K562 (cell line): ENCODE measurements around the gene RNF150. TPM values are rescaled to one million over a fixed set of nuclear protein-coding genes. Genes with fewer than 3 reads are reported as not detected.

Source experiments
- ATAC-seq: fragments of 200-7000 bp; cut with Tn5 transposase; 3 replicates; pipeline ENCODE4 v1.9.1; 2020; ENCODE audit warnings: moderate library complexity
- BruUV-seq: library from RNA; stranded (reverse); fragments of 400-500 nt; replicated peaks from 2 replicates; lab custom pipeline; 2021; lab: Mats Ljungman, UMichigan
- CTCF ChIA-PET: fragments of 300-600 bp; formaldehyde crosslinking; extraction: SDS; loops from one replicate; lab custom pipeline; 2021; ENCODE audit warnings: low intra/inter-chr PET ratio; lab: Yijun Ruan, JAX
- POLR2A ChIA-PET: fragments of 300-600, 350-650 bp; sonication (Branson Sonifier 250); formaldehyde crosslinking; extraction: SDS; loops from one replicate; lab custom pipeline; 2021; ENCODE audit warnings: antibody characterized with exemption, inconsistent platforms; lab: Yijun Ruan, JAX
- DNase-seq, 4 experiments: peaks; one replicate each; pipeline versions ENCODE4 v3.0.0 to v3.0.0-alpha.2; 2011 to 2018; ENCODE audit warnings: low spot score in 3 of 4, mixed read lengths in 3 of 4; ENCODE audit errors: extremely low read depth in 1 of 4
- FAIRE-seq: peaks from 2 replicates; lab custom pipeline; 2011; peaks lifted over from hg19 to GRCh38; lab: Jason Lieb, UNC
- H2AFZ ChIP-seq: 2 replicates; pipeline ENCODE4 v1.6.0; 2011; ENCODE audit warnings: low read depth, low read length, control low read depth, inconsistent platforms
- H3K27ac ChIP-seq: fragments of 200-600 bp; 3 replicates; pipeline ENCODE4 v1.8.0; 2011; ENCODE audit warnings: low read depth, mild to moderate bottlenecking, control low read depth, inconsistent platforms, low read length, moderate library complexity, mixed read lengths; ENCODE audit errors: extremely low read depth
- H3K27me3 ChIP-seq, 2 experiments: fragments of 300-600 bp in 1 of 2; 2 replicates in 1 of 2; 3 replicates in 1 of 2; pipeline versions ENCODE4 v1.6.0 to v1.8.0; 2011; ENCODE audit warnings: inconsistent platforms in 2 of 2, low read length in 2 of 2, mild to moderate bottlenecking in 1 of 2, mixed read lengths in 1 of 2, moderate library complexity in 1 of 2; ENCODE audit not compliant: control insufficient read depth in 2 of 2, insufficient read depth in 2 of 2
- H3K36me3 ChIP-seq: fragments of 300-600 bp; 3 replicates; pipeline ENCODE4 v1.8.0; 2011; ENCODE audit warnings: mild to moderate bottlenecking, low read length, inconsistent platforms; ENCODE audit not compliant: control insufficient read depth, insufficient read depth
- H3K4me1 ChIP-seq, 2 experiments: fragments of 200-600 bp in 1 of 2; replicated peaks in 1 of 2; 2 replicates in 1 of 2; 3 replicates in 1 of 2; pipeline versions ENCODE4 v1.5.1 to v1.8.0; 2011; ENCODE audit warnings: inconsistent platforms in 2 of 2, low read length in 2 of 2, mild to moderate bottlenecking in 1 of 2, mixed read lengths in 1 of 2, moderate library complexity in 1 of 2; ENCODE audit not compliant: control insufficient read depth in 2 of 2, insufficient read depth in 2 of 2
- H3K4me2 ChIP-seq: 2 replicates; pipeline ENCODE4 v1.6.1; 2011; ENCODE audit warnings: low read length, control low read depth, inconsistent platforms, mixed read lengths; ENCODE audit not compliant: insufficient read depth
- H3K4me3 ChIP-seq: fragments of 200-600 bp; sonication (generic), shearing (Covaris generic); 2 replicates; pipeline ENCODE4 v1.5.1; 2016; ENCODE audit warnings: control low read depth, inconsistent platforms
- H3K79me2 ChIP-seq: fragments of 200-600 bp; 3 replicates; pipeline ENCODE4 v1.8.0; 2011; ENCODE audit warnings: low read length, inconsistent platforms; ENCODE audit not compliant: control insufficient read depth, insufficient read depth
- H3K9ac ChIP-seq, 2 experiments: 2 replicates each; pipeline versions ENCODE4 v1.6.0 to v1.6.1; 2011; ENCODE audit warnings: low read depth in 2 of 2, low read length in 2 of 2, control low read depth in 1 of 2, inconsistent platforms in 1 of 2, mild to moderate bottlenecking in 1 of 2, mixed read lengths in 1 of 2; ENCODE audit not compliant: insufficient read depth in 1 of 2
- H3K9me1 ChIP-seq: one replicate; pipeline ENCODE4 v1.6.0; 2011; ENCODE audit warnings: inconsistent platforms, mild to moderate bottlenecking, low read length, moderate library complexity; ENCODE audit not compliant: control insufficient read depth, insufficient read depth
- H3K9me3 ChIP-seq: replicated peaks from 2 replicates; pipeline ENCODE4 v1.5.1; 2011; ENCODE audit warnings: low read depth, low read length, inconsistent platforms; ENCODE audit not compliant: control insufficient read depth, insufficient read depth
- H4K20me1 ChIP-seq: replicated peaks from 2 replicates; pipeline ENCODE4 v1.6.1; 2011; ENCODE audit warnings: low read length, inconsistent platforms, mixed read lengths; ENCODE audit not compliant: control insufficient read depth, insufficient read depth
- HNRNPL ChIP-seq: fragments of 200-400 bp; formaldehyde crosslinking; IDR thresholded peaks from 2 replicates; pipeline ENCODE4 v1.6.1; 2017; ENCODE audit warnings: low read depth, mild to moderate bottlenecking, low read length
- KDM1A ChIP-seq, 2 experiments: fragments of 450-650 bp; IDR thresholded peaks; 2 replicates each; pipeline ENCODE4 v1.6.1; 2016; ENCODE audit warnings: mild to moderate bottlenecking in 2 of 2
- KLF10 ChIP-seq: fragments of 250-450 bp; sonication (Bioruptor Pico); IDR thresholded peaks from 2 replicates; pipeline ENCODE4 v1.6.1; 2021; ENCODE audit warnings: matching md5 sums
- NFIX ChIP-seq: fragments of 250-450 bp; sonication (Bioruptor Pico); IDR thresholded peaks from 2 replicates; pipeline ENCODE4 v1.4.0; 2020; ENCODE audit warnings: low read depth, mild to moderate bottlenecking, moderate library complexity
- SRSF9 ChIP-seq: fragments of 200-400 bp; formaldehyde crosslinking; IDR thresholded peaks from 2 replicates; pipeline ENCODE4 v1.6.1; 2017; ENCODE audit warnings: low read depth, low read length, borderline replicate concordance
- TCF7L2 ChIP-seq: fragments of 150-350 bp; IDR thresholded peaks from 2 replicates; pipeline ENCODE4 v1.6.1; 2016; ENCODE audit warnings: low read depth, mild to moderate bottlenecking, low read length, moderate library complexity
- ZNF12 ChIP-seq: sonication (generic); formaldehyde crosslinking; IDR thresholded peaks from 2 replicates; pipeline ENCODE4 v1.4.0; 2020; ENCODE audit warnings: mild to moderate bottlenecking, missing genetic modification reagents
- ZNF584 ChIP-seq: fragments of 200-800 bp; sonication (Bioruptor generic); IDR thresholded peaks from 2 replicates; pipeline ENCODE4 v1.6.1; 2016; ENCODE audit warnings: low read depth, mild to moderate bottlenecking, missing genetic modification characterization, missing compliant biosample characterization
- WGBS: fragments of 100-300 bp; shearing (Covaris generic); methylation state at CpG from one replicate; pipeline ENCODE4 v1.1.6; 2016; ENCODE audit warnings: low coverage, mixed read lengths; ENCODE audit not compliant: insufficient coverage; ENCODE audit errors: missing lambda C conversion rate; 5-methylcytosine and 5-hydroxymethylcytosine counted together
- in situ Hi-C: fragments of 300-500 bp; cut with MboI; formaldehyde crosslinking; loops from 4 replicates; pipeline ENCODE4 v1.15.0; 2018; ENCODE audit warnings: inconsistent platforms, mixed read lengths
- intact Hi-C: fragments of 100-400 bp; cut with micrococcal nuclease; formaldehyde crosslinking; loops from 2 replicates; pipeline ENCODE4 v1.14.2; 2022
- polyA plus RNA-seq, 8 experiments: library from polyadenylated mRNA; depleted of rRNA in 4 of 8; stranded (reverse) in 5 of 8; unstranded in 3 of 8; fragments of >200 nt; fragmentation: Nextera tagmentation in 2 of 8; fragmentation: Illumina TruSeq in 1 of 8; extraction: Ambion mirVana in 2 of 8; extraction: Trizol in 1 of 8; gene quantifications; 2 replicates each; pipeline versions ENCODE4 v1.2.1 to v1.2.3, GENCODE V29; 2011 to 2014; ENCODE audit warnings: inconsistent platforms in 1 of 8, missing spikeins in 1 of 8
- total RNA-seq, 7 experiments: library from RNA; depleted of rRNA in 6 of 7; stranded (reverse); fragments of >200 nt in 6 of 7; fragmentation: Illumina TruSeq in 2 of 7; extraction: Trizol in 2 of 7; gene quantifications; 2 replicates each; pipeline versions ENCODE4 v1.2.1 to v1.2.3, GENCODE V29; 2011 to 2021; ENCODE audit warnings: low replicate concordance in 1 of 7
- TF ChIP-seq, protein P1 (sequence below): fragments of 250-450 bp; sonication (Bioruptor Pico); IDR thresholded peaks from 2 replicates; pipeline ENCODE4 v1.5.0; 2022; ENCODE audit warnings: mild to moderate bottlenecking
- TF ChIP-seq, protein P2 (sequence below): fragments of 250-450 bp; sonication (Bioruptor Pico); IDR thresholded peaks from 2 replicates; pipeline ENCODE4 v1.9.0; 2021; ENCODE audit warnings: mild to moderate bottlenecking, inconsistent platforms
- TF ChIP-seq, protein P3 (sequence below): fragments of 250-450 bp; sonication (Bioruptor Pico); IDR thresholded peaks from 2 replicates; pipeline ENCODE4 v1.4.0; 2020; ENCODE audit warnings: mild to moderate bottlenecking
- TF ChIP-seq, protein P4 (sequence below): sonication (generic); formaldehyde crosslinking; IDR thresholded peaks from 2 replicates; pipeline ENCODE4 v1.4.0; 2020; ENCODE audit warnings: mild to moderate bottlenecking, missing genetic modification reagents

The RNF150 gene
- total and polyA plus RNA-seq, 9 of the 15 experiments (the other 6 are each of a cell fraction or from before 2014, with no cell fraction given), result 0.09 TPM; not detected in 8

DNA sequence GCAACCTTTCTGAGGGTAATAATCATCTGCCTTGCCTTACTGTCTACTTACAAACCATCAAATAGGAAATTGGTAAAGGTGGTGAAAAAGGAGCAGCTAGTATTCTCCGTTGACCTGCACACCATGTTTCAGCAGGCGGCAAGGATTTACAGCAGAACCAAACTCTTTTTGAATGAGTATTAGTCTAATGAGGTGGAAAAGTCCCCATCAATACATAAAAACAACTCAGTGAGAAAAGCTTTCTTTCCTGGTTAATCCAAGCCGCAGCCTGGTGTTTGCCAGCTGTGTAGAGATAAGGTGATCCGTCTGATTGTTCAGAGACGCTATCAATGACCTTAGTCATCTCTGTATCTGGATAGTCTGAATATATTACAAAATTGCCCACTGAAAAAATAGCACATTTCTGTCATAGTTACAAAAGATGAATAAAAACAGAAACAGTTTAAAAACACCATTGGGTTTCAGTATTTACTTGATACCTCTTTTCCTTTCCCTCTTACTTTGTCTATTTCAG, 266.7 kb downstream of the RNF150 start:
- Histone ChIP-seq H3K9me1 (no peaks in the 10 kb centered on the region), H3K4me1 (no peaks in the 10 kb centered on the region), H3K9me3 (no peaks in the 10 kb centered on the region), H4K20me1 (no peaks in the 10 kb centered on the region; the same call in 1 of the 2 replicates), H3K4me2 (no peak overlapping the region), H3K36me3 (no peaks in the 10 kb centered on the region), H3K4me3 (no peak overlapping the region), H2AFZ (no peak overlapping the region), H3K27ac (no peak overlapping the region), H3K79me2 (no peaks in the 10 kb centered on the region), H3K27me3 (no peaks in the 10 kb centered on the region; a peak in 2 of 5 replicates), H3K9ac (no peak overlapping the region)
- 2% methylated on average over 5 of the region's 5 CpGs for WGBS
- in situ Hi-C loops, result loop anchor here (10.0 to 25.0 kb wide), 2 partner anchors 268 to 504 kb away; partner anchors contain the start of genes RNF150 and SCOC
- no peak for FAIRE-seq
- no TSS peak for BruUV-seq
- DNase-seq, result no peak
- intact Hi-C loops, result no loop called here
- ChIA-PET CTCF (no interaction called here), POLR2A (no interaction called here)
- no peak for ATAC-seq
- TF ChIP-seq NFIX, result no peak
- no peak for TF ChIP-seq TCF7L2
- no peak for TF ChIP-seq SRSF9
- TF ChIP-seq, protein P1, sequence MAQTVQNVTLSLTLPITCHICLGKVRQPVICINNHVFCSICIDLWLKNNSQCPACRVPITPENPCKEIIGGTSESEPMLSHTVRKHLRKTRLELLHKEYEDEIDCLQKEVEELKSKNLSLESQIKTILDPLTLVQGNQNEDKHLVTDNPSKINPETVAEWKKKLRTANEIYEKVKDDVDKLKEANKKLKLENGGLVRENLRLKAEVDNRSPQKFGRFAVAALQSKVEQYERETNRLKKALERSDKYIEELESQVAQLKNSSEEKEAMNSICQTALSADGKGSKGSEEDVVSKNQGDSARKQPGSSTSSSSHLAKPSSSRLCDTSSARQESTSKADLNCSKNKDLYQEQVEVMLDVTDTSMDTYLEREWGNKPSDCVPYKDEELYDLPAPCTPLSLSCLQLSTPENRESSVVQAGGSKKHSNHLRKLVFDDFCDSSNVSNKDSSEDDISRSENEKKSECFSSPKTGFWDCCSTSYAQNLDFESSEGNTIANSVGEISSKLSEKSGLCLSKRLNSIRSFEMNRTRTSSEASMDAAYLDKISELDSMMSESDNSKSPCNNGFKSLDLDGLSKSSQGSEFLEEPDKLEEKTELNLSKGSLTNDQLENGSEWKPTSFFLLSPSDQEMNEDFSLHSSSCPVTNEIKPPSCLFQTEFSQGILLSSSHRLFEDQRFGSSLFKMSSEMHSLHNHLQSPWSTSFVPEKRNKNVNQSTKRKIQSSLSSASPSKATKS (CRISPR knock-in tag), result no peak
- TF ChIP-seq, protein P2, sequence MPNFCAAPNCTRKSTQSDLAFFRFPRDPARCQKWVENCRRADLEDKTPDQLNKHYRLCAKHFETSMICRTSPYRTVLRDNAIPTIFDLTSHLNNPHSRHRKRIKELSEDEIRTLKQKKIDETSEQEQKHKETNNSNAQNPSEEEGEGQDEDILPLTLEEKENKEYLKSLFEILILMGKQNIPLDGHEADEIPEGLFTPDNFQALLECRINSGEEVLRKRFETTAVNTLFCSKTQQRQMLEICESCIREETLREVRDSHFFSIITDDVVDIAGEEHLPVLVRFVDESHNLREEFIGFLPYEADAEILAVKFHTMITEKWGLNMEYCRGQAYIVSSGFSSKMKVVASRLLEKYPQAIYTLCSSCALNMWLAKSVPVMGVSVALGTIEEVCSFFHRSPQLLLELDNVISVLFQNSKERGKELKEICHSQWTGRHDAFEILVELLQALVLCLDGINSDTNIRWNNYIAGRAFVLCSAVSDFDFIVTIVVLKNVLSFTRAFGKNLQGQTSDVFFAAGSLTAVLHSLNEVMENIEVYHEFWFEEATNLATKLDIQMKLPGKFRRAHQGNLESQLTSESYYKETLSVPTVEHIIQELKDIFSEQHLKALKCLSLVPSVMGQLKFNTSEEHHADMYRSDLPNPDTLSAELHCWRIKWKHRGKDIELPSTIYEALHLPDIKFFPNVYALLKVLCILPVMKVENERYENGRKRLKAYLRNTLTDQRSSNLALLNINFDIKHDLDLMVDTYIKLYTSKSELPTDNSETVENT (CRISPR knock-in tag), result no peak
- TF ChIP-seq ZNF12 (CRISPR knock-in tag), result no peak
- TF ChIP-seq, protein P3, sequence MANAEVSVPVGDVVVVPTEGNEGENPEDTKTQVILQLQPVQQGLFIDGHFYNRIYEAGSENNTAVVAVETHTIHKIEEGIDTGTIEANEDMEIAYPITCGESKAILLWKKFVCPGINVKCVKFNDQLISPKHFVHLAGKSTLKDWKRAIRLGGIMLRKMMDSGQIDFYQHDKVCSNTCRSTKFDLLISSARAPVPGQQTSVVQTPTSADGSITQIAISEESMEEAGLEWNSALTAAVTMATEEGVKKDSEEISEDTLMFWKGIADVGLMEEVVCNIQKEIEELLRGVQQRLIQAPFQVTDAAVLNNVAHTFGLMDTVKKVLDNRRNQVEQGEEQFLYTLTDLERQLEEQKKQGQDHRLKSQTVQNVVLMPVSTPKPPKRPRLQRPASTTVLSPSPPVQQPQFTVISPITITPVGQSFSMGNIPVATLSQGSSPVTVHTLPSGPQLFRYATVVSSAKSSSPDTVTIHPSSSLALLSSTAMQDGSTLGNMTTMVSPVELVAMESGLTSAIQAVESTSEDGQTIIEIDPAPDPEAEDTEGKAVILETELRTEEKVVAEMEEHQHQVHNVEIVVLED (CRISPR knock-in tag), result no peak
- TF ChIP-seq, protein P4, sequence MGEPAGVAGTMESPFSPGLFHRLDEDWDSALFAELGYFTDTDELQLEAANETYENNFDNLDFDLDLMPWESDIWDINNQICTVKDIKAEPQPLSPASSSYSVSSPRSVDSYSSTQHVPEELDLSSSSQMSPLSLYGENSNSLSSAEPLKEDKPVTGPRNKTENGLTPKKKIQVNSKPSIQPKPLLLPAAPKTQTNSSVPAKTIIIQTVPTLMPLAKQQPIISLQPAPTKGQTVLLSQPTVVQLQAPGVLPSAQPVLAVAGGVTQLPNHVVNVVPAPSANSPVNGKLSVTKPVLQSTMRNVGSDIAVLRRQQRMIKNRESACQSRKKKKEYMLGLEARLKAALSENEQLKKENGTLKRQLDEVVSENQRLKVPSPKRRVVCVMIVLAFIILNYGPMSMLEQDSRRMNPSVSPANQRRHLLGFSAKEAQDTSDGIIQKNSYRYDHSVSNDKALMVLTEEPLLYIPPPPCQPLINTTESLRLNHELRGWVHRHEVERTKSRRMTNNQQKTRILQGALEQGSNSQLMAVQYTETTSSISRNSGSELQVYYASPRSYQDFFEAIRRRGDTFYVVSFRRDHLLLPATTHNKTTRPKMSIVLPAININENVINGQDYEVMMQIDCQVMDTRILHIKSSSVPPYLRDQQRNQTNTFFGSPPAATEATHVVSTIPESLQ (CRISPR knock-in tag), result no peak
- TF ChIP-seq KDM1A (IDR thresholded peaks at IDR 0.05), result no peak
- no peak for TF ChIP-seq KLF10
- TF ChIP-seq HNRNPL, result no peak
- TF ChIP-seq ZNF584 (CRISPR knock-in tag), result no peak
